Keratinocyte (primary cell): ENCODE measurements around the gene SPOPL. TPM values are rescaled to one million over a fixed set of nuclear protein-coding genes. Genes with fewer than 3 reads are reported as not detected.

ENCODE experiments used
- DNase-seq: peaks from one replicate; pipeline ENCODE4 v3.0.0-alpha.2; 2011; ENCODE audit warnings: low read depth, missing footprints, low spot score
- FAIRE-seq: peaks from 2 replicates; lab custom pipeline; 2011; peaks lifted over from hg19 to GRCh38; lab: Jason Lieb, UNC
- H2AFZ ChIP-seq: 2 replicates; pipeline ENCODE4 v1.6.0; 2012; ENCODE audit warnings: low read length, control low read depth, inconsistent platforms; ENCODE audit not compliant: control insufficient read depth
- H3K27ac ChIP-seq: 2 replicates; pipeline ENCODE4 v1.5.1; 2011; ENCODE audit warnings: low read length; ENCODE audit not compliant: control insufficient read depth, insufficient read depth
- H3K27me3 ChIP-seq: 3 replicates; pipeline ENCODE4 v1.6.0; 2011; ENCODE audit warnings: low read length; ENCODE audit not compliant: control insufficient read depth, insufficient read depth; ENCODE audit errors: extremely low read depth
- H3K36me3 ChIP-seq, 2 experiments: 2 replicates in 1 of 2; 3 replicates in 1 of 2; pipeline ENCODE4 v1.5.1; 2011; ENCODE audit warnings: low read length in 2 of 2, mild to moderate bottlenecking in 1 of 2; ENCODE audit not compliant: control insufficient read depth in 2 of 2, insufficient read depth in 2 of 2; ENCODE audit errors: extremely low read depth in 1 of 2
- H3K4me1 ChIP-seq: 3 replicates; pipeline ENCODE4 v1.5.1; 2011; ENCODE audit warnings: low read length; ENCODE audit not compliant: control insufficient read depth, insufficient read depth; ENCODE audit errors: extremely low read depth
- H3K4me2 ChIP-seq: 3 replicates; pipeline ENCODE4 v1.6.0; 2011; ENCODE audit warnings: low read depth, low read length; ENCODE audit not compliant: control insufficient read depth, insufficient read depth; ENCODE audit errors: extremely low read depth
- H3K4me3 ChIP-seq, 3 experiments: fragments of 200-600 bp in 1 of 3; sonication (generic) in 1 of 3; 2 replicates in 2 of 3; 3 replicates in 1 of 3; pipeline ENCODE4 v1.5.1; 2011 to 2016; ENCODE audit warnings: low read length in 3 of 3, mild to moderate bottlenecking in 3 of 3, control low read depth in 2 of 3, inconsistent platforms in 1 of 3, low read depth in 1 of 3, mixed read lengths in 1 of 3, mixed run types in 1 of 3, moderate library complexity in 1 of 3; ENCODE audit not compliant: control insufficient read depth in 2 of 3, insufficient read depth in 2 of 3; ENCODE audit errors: extremely low read depth in 1 of 3
- H3K79me2 ChIP-seq: 2 replicates; pipeline ENCODE4 v1.6.0; 2012; ENCODE audit warnings: low read length; ENCODE audit not compliant: control insufficient read depth, insufficient read depth
- H3K9ac ChIP-seq: 3 replicates; pipeline ENCODE4 v1.6.0; 2011; ENCODE audit warnings: low read length; ENCODE audit not compliant: control insufficient read depth, insufficient read depth; ENCODE audit errors: extremely low read depth
- H3K9me1 ChIP-seq: 3 replicates; pipeline ENCODE4 v1.6.0; 2011; ENCODE audit warnings: low read length; ENCODE audit not compliant: control insufficient read depth, insufficient read depth; ENCODE audit errors: extremely low read depth
- H3K9me3 ChIP-seq: 2 replicates; pipeline ENCODE4 v1.5.1; 2012; ENCODE audit warnings: low read depth, low read length; ENCODE audit not compliant: control insufficient read depth
- H4K20me1 ChIP-seq: 3 replicates; pipeline ENCODE4 v1.6.0; 2011; ENCODE audit warnings: low read length; ENCODE audit not compliant: control insufficient read depth, insufficient read depth; ENCODE audit errors: extremely low read depth
- EZH2 ChIP-seq: IDR thresholded peaks from one replicate; pipeline ENCODE4 v1.6.1; 2012; ENCODE audit warnings: inconsistent platforms, mild to moderate bottlenecking, low read length, moderate library complexity
- dilution Hi-C: fragments of 300-500 bp; cut with MboI; formaldehyde crosslinking; loops from one replicate; pipeline ENCODE4 v1.7.0; 2020; ENCODE audit warnings: low sequenced_read_pairs; ENCODE audit not compliant: extremely low pct_ligation_motif_present
- polyA plus RNA-seq, 5 experiments: library from polyadenylated mRNA; depleted of rRNA in 3 of 5; stranded (reverse) in 3 of 5; stranded (forward) in 1 of 5; unstranded in 1 of 5; fragments of >200 nt; gene quantifications; 1 replicate in 1 of 5; 2 replicates in 3 of 5; 3 replicates in 1 of 5; pipeline versions ENCODE4 v1.2.1 to v1.2.3, GENCODE V29; 2011 to 2012; ENCODE audit warnings: missing spikeins in 2 of 5, low read depth in 1 of 5, low replicate concordance in 1 of 5
- TF ChIP-seq, protein P1 (sequence below), 3 experiments: IDR thresholded peaks in 1 of 3; conservative IDR thresholded peaks in 1 of 3; optimal IDR thresholded peaks in 1 of 3; 2 replicates in 2 of 3; 3 replicates in 1 of 3; pipeline versions ENCODE3 to v1.5.1; 2011; ENCODE audit warnings: low read length in 3 of 3, mild to moderate bottlenecking in 3 of 3, moderate library complexity in 2 of 3, control low read depth in 1 of 3, inconsistent platforms in 1 of 3; ENCODE audit not compliant: insufficient read depth in 2 of 3; ENCODE audit errors: extremely low read depth in 1 of 3

Gene SPOPL
- polyA plus RNA-seq, 1 donor (not counting 4 experiments of a cell fraction or from before 2014, with no cell fraction given), result 16.5 TPM

DNA sequence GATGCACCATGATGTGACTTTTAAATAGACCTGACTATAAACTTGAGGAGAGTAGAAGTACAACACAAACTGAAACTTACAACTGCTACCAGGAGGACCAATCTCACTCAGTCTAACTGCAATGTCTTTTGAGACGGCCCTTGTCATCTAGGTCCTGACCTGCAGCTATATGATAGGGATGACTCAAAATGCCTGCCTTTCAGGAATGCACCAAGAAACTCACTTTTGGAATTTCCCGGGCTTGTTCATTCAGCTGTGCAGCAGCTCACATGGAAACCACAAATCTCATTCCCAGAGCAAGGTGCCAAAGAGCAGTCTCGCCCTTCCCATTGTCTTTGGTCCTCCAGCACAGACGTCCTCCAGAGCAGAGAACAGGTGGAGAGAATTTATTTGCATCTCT is 113.7 kb downstream of the SPOPL start:
- Histone ChIP-seq H3K27me3 (no peaks in the 10 kb centered on the region), H3K4me3 (peak overlapping the region in 1 of 3 experiments; percentile 17), H3K36me3 (no peaks in the 10 kb centered on the region), H3K27ac (peak overlapping the region; percentile 23), H3K4me2 (peak overlapping the region; percentile 55), H3K4me1 (peaks cover 7% of the 10 kb centered on the region), H3K79me2 (no peaks in the 10 kb centered on the region), H3K9ac (no peak overlapping the region), H4K20me1 (no peaks in the 10 kb centered on the region), H3K9me1 (no peaks in the 10 kb centered on the region), H3K9me3 (no peaks in the 10 kb centered on the region), H2AFZ (peak overlapping the region; percentile 37)
- TF ChIP-seq, protein P1, sequence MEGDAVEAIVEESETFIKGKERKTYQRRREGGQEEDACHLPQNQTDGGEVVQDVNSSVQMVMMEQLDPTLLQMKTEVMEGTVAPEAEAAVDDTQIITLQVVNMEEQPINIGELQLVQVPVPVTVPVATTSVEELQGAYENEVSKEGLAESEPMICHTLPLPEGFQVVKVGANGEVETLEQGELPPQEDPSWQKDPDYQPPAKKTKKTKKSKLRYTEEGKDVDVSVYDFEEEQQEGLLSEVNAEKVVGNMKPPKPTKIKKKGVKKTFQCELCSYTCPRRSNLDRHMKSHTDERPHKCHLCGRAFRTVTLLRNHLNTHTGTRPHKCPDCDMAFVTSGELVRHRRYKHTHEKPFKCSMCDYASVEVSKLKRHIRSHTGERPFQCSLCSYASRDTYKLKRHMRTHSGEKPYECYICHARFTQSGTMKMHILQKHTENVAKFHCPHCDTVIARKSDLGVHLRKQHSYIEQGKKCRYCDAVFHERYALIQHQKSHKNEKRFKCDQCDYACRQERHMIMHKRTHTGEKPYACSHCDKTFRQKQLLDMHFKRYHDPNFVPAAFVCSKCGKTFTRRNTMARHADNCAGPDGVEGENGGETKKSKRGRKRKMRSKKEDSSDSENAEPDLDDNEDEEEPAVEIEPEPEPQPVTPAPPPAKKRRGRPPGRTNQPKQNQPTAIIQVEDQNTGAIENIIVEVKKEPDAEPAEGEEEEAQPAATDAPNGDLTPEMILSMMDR (optimal IDR thresholded peaks at IDR 0.05 in 1 of 3, IDR thresholded peaks at IDR 0.05 in 1 of 3, conservative IDR thresholded peaks at IDR 0.05 in 1 of 3; ENCODE audit: extremely low read depth in 1 of 3, insufficient read depth in 2 of 3, low read length in 3 of 3), result no peak
- TF ChIP-seq EZH2, result no peak
- FAIRE-seq, result peak; percentile 90
- peak; percentile 78 for DNase-seq
- dilution Hi-C loops, result no loop called here

DNA sequence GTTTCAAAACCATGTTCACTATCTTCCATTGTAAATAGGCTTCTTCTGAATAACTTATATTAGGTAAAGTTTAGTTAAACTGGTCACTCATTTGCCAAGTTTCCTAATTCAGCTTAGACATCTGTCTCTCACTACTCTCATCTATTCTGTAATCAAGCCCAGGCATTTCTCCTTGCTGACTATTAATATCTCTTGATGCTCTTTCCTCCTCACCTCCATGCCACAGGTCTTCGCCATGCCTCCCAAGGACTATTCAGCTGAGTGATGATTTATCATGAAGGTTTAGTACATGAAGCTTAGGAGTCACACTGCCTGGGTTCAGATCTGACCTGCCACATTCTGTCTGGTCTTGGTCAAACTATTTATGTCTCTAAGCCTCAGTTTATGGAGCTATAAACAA is 115.5 kb downstream of the SPOPL start:
- Histone ChIP-seq H4K20me1 (no peaks in the 10 kb centered on the region), H3K27me3 (no peaks in the 10 kb centered on the region), H3K4me2 (no peak overlapping the region), H3K9me1 (no peaks in the 10 kb centered on the region), H3K36me3 (no peaks in the 10 kb centered on the region), H3K9me3 (no peaks in the 10 kb centered on the region), H3K79me2 (no peaks in the 10 kb centered on the region), H3K9ac (no peak overlapping the region), H3K27ac (no peak overlapping the region), H3K4me3 (no peak overlapping the region), H3K4me1 (peaks cover 7% of the 10 kb centered on the region), H2AFZ (no peak overlapping the region)
- DNase-seq (no peak), FAIRE-seq (no peak)
- dilution Hi-C loops, result no loop called here
- TF ChIP-seq, protein P1 (optimal IDR thresholded peaks at IDR 0.05 in 1 of 3, IDR thresholded peaks at IDR 0.05 in 1 of 3, conservative IDR thresholded peaks at IDR 0.05 in 1 of 3; ENCODE audit: extremely low read depth in 1 of 3, insufficient read depth in 2 of 3, low read length in 3 of 3), result no peak
- TF ChIP-seq EZH2, result no peak
